B cell (primary cell): ENCODE measurements around the gene RRM1. TPM values are rescaled to one million over a fixed set of nuclear protein-coding genes. Genes with fewer than 3 reads are reported as not detected.
"Not testable (repeated sequence)": the region's sequence is repeated elsewhere in the genome, so short reads cannot be mapped to it uniquely, and the experiment has no call there.

Experiments used
- ATAC-seq: fragments of 200-7000 bp; cut with Tn5 transposase; one replicate; pipeline ENCODE4 v1.10.0; 2021; ENCODE audit warnings: low read depth, mild to moderate bottlenecking, moderate number of reproducible peaks, moderate library complexity
- CTCF ChIA-PET: fragments of 350-600 bp; sonication (Branson Sonifier 250); formaldehyde crosslinking; loops from one replicate; lab custom pipeline; 2021; ENCODE audit warnings: antibody characterized with exemption, inconsistent platforms; lab: Charles Lee
- POLR2A ChIA-PET: fragments of 350-600 bp; sonication (Branson Sonifier 250); formaldehyde crosslinking; loops from one replicate; lab custom pipeline; 2021; ENCODE audit warnings: antibody characterized with exemption; lab: Charles Lee
- DNase-seq: peaks from one replicate; pipeline ENCODE4 v3.0.0; 2013
- H2AFZ ChIP-seq: 2 replicates; pipeline ENCODE4 v1.6.1; 2012; ENCODE audit warnings: mild to moderate bottlenecking, low read depth, low read length; ENCODE audit not compliant: insufficient read depth, poor library complexity, severe bottlenecking
- H3K27ac ChIP-seq, 2 donors: 1 replicate in 1 of 2; 2 replicates in 1 of 2; pipeline ENCODE4 v1.5.1; 2012 to 2013; ENCODE audit warnings: low read length in 2 of 2, mild to moderate bottlenecking in 2 of 2, moderate library complexity in 1 of 2
- H3K27me3 ChIP-seq, 4 experiments: fragments of 200-600 bp in 1 of 4; sonication (generic) in 1 of 4; replicated peaks in 1 of 4; 1 replicate in 2 of 4; 2 replicates in 2 of 4; pipeline versions ENCODE4 v1.6.1 to v1.7.0; 2013 to 2016; ENCODE audit warnings: low read length in 3 of 4, mild to moderate bottlenecking in 2 of 4, mixed read lengths in 1 of 4, moderate library complexity in 1 of 4; ENCODE audit not compliant: insufficient read depth in 4 of 4, control insufficient read depth in 3 of 4; ENCODE audit errors: control extremely low read depth in 1 of 4
- H3K36me3 ChIP-seq, 2 experiments: replicated peaks in 1 of 2; 1 replicate in 1 of 2; 2 replicates in 1 of 2; pipeline versions ENCODE4 v1.6.1 to v1.7.1; 2013; ENCODE audit warnings: low read length in 1 of 2; ENCODE audit not compliant: insufficient read depth in 2 of 2, control insufficient read depth in 1 of 2; ENCODE audit errors: control extremely low read depth in 1 of 2, extremely low read depth in 1 of 2
- H3K4me1 ChIP-seq, 2 donors: fragments of 200-600 bp in 1 of 2; sonication (generic) in 1 of 2; 1 replicate in 1 of 2; 2 replicates in 1 of 2; pipeline versions ENCODE4 v1.5.1 to v1.6.1; 2013 to 2017; ENCODE audit warnings: low read length in 2 of 2; ENCODE audit not compliant: control insufficient read depth in 2 of 2, insufficient read depth in 2 of 2
- H3K4me2 ChIP-seq: replicated peaks from 2 replicates; pipeline ENCODE3; 2012; ENCODE audit warnings: mild to moderate bottlenecking, low read depth, low read length; ENCODE audit not compliant: poor library complexity, severe bottlenecking
- H3K4me3 ChIP-seq, 5 experiments: fragments of 200-600 bp in 1 of 5; sonication (generic) in 1 of 5; 1 replicate in 3 of 5; 2 replicates in 2 of 5; pipeline versions ENCODE4 v1.5.1 to v1.7.0; 2011 to 2016; ENCODE audit warnings: low read length in 4 of 5, mild to moderate bottlenecking in 4 of 5, low read depth in 2 of 5, control low read depth in 1 of 5, moderate library complexity in 1 of 5; ENCODE audit not compliant: insufficient read depth in 1 of 5; ENCODE audit errors: control extremely low read depth in 1 of 5, extremely low read depth in 1 of 5
- H3K79me2 ChIP-seq: fragments of 200-600 bp; sonication (generic); one replicate; pipeline ENCODE4 v1.6.0; 2016; ENCODE audit warnings: low read length; ENCODE audit not compliant: control insufficient read depth, insufficient read depth
- H3K9ac ChIP-seq: fragments of 200-600 bp; sonication (generic); 2 replicates; pipeline ENCODE4 v1.6.1; 2017; ENCODE audit warnings: mild to moderate bottlenecking, low read length, moderate library complexity
- H3K9me3 ChIP-seq, 3 donors: one replicate each; pipeline versions ENCODE4 v1.6.1 to v1.7.1; 2013; ENCODE audit warnings: low read length in 2 of 3; ENCODE audit not compliant: control insufficient read depth in 2 of 3, insufficient read depth in 1 of 3; ENCODE audit errors: control extremely low read depth in 1 of 3
- H4K20me1 ChIP-seq: 2 replicates; pipeline ENCODE4 v1.6.0; 2012; ENCODE audit warnings: mild to moderate bottlenecking, low read length; ENCODE audit not compliant: insufficient read depth, control insufficient read depth, poor library complexity, severe bottlenecking
- H3K27ac Mint-ChIP-seq: one replicate; pipeline ENCODE4 v1.8.0; 2021; ENCODE audit warnings: mixed read lengths
- H3K27me3 Mint-ChIP-seq: one replicate; pipeline ENCODE4 v1.8.0; 2021; ENCODE audit warnings: mixed read lengths
- H3K4me1 Mint-ChIP-seq: one replicate; pipeline ENCODE4 v1.8.0; 2021; ENCODE audit warnings: mixed read lengths
- H3K4me3 Mint-ChIP-seq: one replicate; pipeline ENCODE4 v1.8.0; 2021; ENCODE audit warnings: mixed read lengths
- H3K9me3 Mint-ChIP-seq: one replicate; pipeline ENCODE4 v1.8.0; 2022; ENCODE audit warnings: mixed read lengths; ENCODE audit not compliant: insufficient read depth
- EZH2 ChIP-seq: IDR thresholded peaks from 2 replicates; pipeline ENCODE4 v1.6.1; 2012; ENCODE audit warnings: borderline replicate concordance, low read depth, mild to moderate bottlenecking, moderate library complexity, low read length; ENCODE audit not compliant: insufficient read depth, poor library complexity, severe bottlenecking
- WGBS: methylation state at CpG from one replicate; pipeline ENCODE4 v1.1.5; 2013; ENCODE audit warnings: missing lambda C conversion rate; ENCODE audit not compliant: insufficient coverage; 5-methylcytosine and 5-hydroxymethylcytosine counted together
- intact Hi-C: fragments of 100-400 bp; cut with micrococcal nuclease; formaldehyde crosslinking; loops from one replicate; pipeline ENCODE4 v1.10.0; 2022
- polyA plus RNA-seq: library from polyadenylated mRNA; depleted of rRNA; stranded (reverse); fragments of >200 nt; gene quantifications from 2 replicates; pipeline ENCODE4 v1.2.3, GENCODE V29; 2012
- total RNA-seq, 2 donors: library from RNA; stranded (reverse); fragments of 120-200 nt in 1 of 2; gene quantifications; 1 replicate in 1 of 2; 2 replicates in 1 of 2; pipeline versions ENCODE4 v1.2.3 to v1.2.4, GENCODE V29; 2013 to 2022
- TF ChIP-seq, protein P1 (sequence below): fragments of 200-600 bp; IDR thresholded peaks from one replicate; pipeline ENCODE4 v1.8.0; 2022; ENCODE audit warnings: antibody characterized with exemption, mild to moderate bottlenecking

Gene RRM1
- total and polyA plus RNA-seq, 2 donors (not counting 1 experiment from before 2014, with no cell fraction given): 6.0 to 24.5 TPM

DNA sequence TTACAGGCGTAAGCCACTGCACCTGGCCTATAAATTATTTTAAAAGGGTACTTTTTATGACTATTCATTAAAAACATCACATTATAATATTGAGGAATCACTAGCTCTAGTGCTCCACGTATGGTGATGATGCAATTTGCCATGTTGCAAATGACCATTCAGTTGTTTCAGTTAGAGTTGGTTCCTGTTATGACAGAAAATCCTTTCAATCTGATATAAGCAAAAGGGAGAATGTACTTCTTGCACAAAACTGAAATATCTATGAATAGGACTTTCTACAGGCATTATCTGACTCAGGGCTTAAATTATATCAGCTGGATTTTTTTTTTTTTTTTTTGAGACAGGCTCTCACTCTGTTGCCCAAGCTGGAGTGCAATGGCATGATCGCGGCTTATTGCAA, 45.6 kb upstream of the RRM1 start:
- H3K27ac ChIP-seq: no peak overlapping the region
- H3K27me3 ChIP-seq: no peaks in the 10 kb centered on the region
- TF ChIP-seq, protein P1, sequence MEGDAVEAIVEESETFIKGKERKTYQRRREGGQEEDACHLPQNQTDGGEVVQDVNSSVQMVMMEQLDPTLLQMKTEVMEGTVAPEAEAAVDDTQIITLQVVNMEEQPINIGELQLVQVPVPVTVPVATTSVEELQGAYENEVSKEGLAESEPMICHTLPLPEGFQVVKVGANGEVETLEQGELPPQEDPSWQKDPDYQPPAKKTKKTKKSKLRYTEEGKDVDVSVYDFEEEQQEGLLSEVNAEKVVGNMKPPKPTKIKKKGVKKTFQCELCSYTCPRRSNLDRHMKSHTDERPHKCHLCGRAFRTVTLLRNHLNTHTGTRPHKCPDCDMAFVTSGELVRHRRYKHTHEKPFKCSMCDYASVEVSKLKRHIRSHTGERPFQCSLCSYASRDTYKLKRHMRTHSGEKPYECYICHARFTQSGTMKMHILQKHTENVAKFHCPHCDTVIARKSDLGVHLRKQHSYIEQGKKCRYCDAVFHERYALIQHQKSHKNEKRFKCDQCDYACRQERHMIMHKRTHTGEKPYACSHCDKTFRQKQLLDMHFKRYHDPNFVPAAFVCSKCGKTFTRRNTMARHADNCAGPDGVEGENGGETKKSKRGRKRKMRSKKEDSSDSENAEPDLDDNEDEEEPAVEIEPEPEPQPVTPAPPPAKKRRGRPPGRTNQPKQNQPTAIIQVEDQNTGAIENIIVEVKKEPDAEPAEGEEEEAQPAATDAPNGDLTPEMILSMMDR: no peak
- no peak for TF ChIP-seq EZH2
- ChIA-PET CTCF (interaction anchor here (1.1 to 2.8 kb wide), 3 partner anchors 24 to 199 kb away, joined by 3 to 11 read pairs (median 6); no protein-coding TSS in a partner anchor), POLR2A (no interaction called here)
- ATAC-seq (no peak), DNase-seq (no peak)
- no peak overlapping the region for H3K4me3 ChIP-seq
- no peaks in the 10 kb centered on the region for H3K9me3 Mint-ChIP-seq
- H4K20me1 ChIP-seq: peaks cover 18% of the 10 kb centered on the region
- H2AFZ ChIP-seq: no peak overlapping the region
- H3K79me2 ChIP-seq: peaks cover 18% of the 10 kb centered on the region
- H3K27ac Mint-ChIP-seq: no peak overlapping the region
- no peak overlapping the region for H3K4me3 Mint-ChIP-seq
- no CpG with 5 or more reads among the region's 4 CpGs for WGBS
- peaks cover 7% of the 10 kb centered on the region for H3K4me1 Mint-ChIP-seq
- H3K36me3 ChIP-seq: peaks cover 0 to 9% of the 10 kb centered on the region in 2 experiments
- H3K27me3 Mint-ChIP-seq: no peaks in the 10 kb centered on the region
- no peaks in the 10 kb centered on the region for H3K9me3 ChIP-seq
- H3K9ac ChIP-seq: no peak overlapping the region
- intact Hi-C loops: no loop called here
- H3K4me1 ChIP-seq: no peaks in the 10 kb centered on the region
- no peak overlapping the region for H3K4me2 ChIP-seq

DNA sequence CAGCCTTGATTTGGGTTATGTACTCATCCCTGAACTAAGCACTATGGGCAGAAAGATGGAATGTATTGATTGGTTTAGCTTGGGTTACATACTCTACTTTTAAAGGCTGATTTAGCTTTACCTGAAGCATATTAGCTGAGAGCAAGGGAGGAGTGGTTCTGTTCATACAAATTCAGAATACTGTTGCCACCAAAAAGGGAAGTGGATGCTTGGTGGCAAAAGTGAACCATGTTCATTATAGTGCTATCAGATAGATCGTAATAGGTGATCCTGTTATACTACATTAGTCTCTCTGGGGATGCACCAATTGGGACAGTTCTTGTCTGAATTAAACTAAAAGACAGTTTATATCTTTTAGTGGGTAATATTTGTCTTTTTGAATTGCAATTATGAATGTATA, 44.5 kb upstream of the RRM1 start:
- H3K9ac ChIP-seq: no peak overlapping the region
- H3K79me2 ChIP-seq: peaks cover 14% of the 10 kb centered on the region
- ChIA-PET CTCF (interaction anchor here (2.3 to 2.8 kb wide), 2 partner anchors 22 to 200 kb away, joined by 6 to 11 read pairs; no protein-coding TSS in a partner anchor), POLR2A (no interaction called here)
- H3K27me3 Mint-ChIP-seq: no peaks in the 10 kb centered on the region
- no peaks in the 10 kb centered on the region for H3K4me1 ChIP-seq
- no peak overlapping the region for H3K4me2 ChIP-seq
- ATAC-seq (no peak), DNase-seq (no peak)
- no peak overlapping the region for H2AFZ ChIP-seq
- H3K9me3 Mint-ChIP-seq: no peaks in the 10 kb centered on the region
- peaks cover 7% of the 10 kb centered on the region for H3K4me1 Mint-ChIP-seq
- H3K9me3 ChIP-seq: no peaks in the 10 kb centered on the region
- peaks cover 9% of the 10 kb centered on the region for H4K20me1 ChIP-seq
- H3K27ac Mint-ChIP-seq: no peak overlapping the region
- H3K27ac ChIP-seq: no peak overlapping the region
- no peak overlapping the region for H3K4me3 ChIP-seq
- no CpG with 5 or more reads among the region's 1 CpG for WGBS
- no peak overlapping the region for H3K4me3 Mint-ChIP-seq
- TF ChIP-seq, protein P1: no peak
- TF ChIP-seq EZH2: no peak
- no peaks in the 10 kb centered on the region for H3K27me3 ChIP-seq
- intact Hi-C loops: loop anchor here (10.0 kb wide), 1 partner anchor 55 kb away; no protein-coding TSS in a partner anchor
- peaks cover 0 to 9% of the 10 kb centered on the region in 2 experiments for H3K36me3 ChIP-seq

DNA sequence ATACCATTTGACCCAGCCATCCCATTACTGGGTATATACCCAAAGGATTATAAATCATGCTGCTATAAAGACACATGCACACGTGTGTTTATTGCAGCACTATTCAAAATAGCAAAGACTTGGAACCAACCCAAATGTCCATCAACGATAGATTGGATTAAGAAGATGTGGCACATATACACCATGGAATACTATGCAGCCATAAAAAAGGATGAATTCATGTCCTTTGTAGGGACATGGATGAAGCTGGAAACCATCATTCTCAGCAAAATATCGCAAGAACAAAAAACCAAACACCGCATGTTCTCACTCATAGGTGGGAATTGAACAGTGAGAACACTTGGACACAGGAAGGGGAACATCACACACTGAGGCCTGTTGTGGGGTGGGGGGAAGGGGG, 41.4 kb upstream of the RRM1 start:
- H2AFZ ChIP-seq, H3K27ac ChIP-seq, H3K9me3 ChIP-seq, ATAC-seq, H3K79me2 ChIP-seq, H3K4me3 Mint-ChIP-seq, H3K4me2 ChIP-seq, H3K27me3 ChIP-seq, H3K27ac Mint-ChIP-seq, H3K27me3 Mint-ChIP-seq, DNase-seq, H3K9ac ChIP-seq, H4K20me1 ChIP-seq, H3K9me3 Mint-ChIP-seq, H3K4me3 ChIP-seq, POLR2A ChIA-PET: not testable (repeated sequence)
- intact Hi-C loops: loop anchor here (10.0 kb wide), 1 partner anchor 58 kb away; no protein-coding TSS in a partner anchor
- CTCF ChIA-PET: interaction anchor here (8.6 kb wide), 1 partner anchor 203 kb away, joined by 77 read pairs; no protein-coding TSS in a partner anchor
- peaks cover 19% of the 10 kb centered on the region for H3K4me1 Mint-ChIP-seq
- peaks cover 0 to 25% of the 10 kb centered on the region in 2 experiments for H3K36me3 ChIP-seq
- peaks cover 12% of the 10 kb centered on the region in 2 donors for H3K4me1 ChIP-seq
- no CpG with 5 or more reads among the region's 4 CpGs for WGBS
